Neural cell (in vitro differentiated cells): ENCODE data around the gene AGPAT4. TPM values are rescaled to one million over a fixed set of nuclear protein-coding genes. Genes with fewer than 3 reads are reported as not detected.

Source experiments
- H2AFZ ChIP-seq: fragments of 200-600, 300-800 bp; sonication (generic), shearing (Covaris generic); 2 replicates; pipeline ENCODE4 v1.6.0; 2014; ENCODE audit warnings: low read depth, mild to moderate bottlenecking, antibody characterized with exemption, low read length, moderate library complexity
- H3F3A ChIP-seq: fragments of 200-600 bp; shearing (Covaris generic); 2 replicates; pipeline ENCODE4 v1.6.1; 2016; ENCODE audit warnings: mild to moderate bottlenecking, moderate library complexity, mixed read lengths, antibody characterized with exemption, low read length; ENCODE audit not compliant: insufficient read depth, poor library complexity, severe bottlenecking
- H3K27ac ChIP-seq: fragments of 200-600, 300-800 bp; sonication (generic), shearing (Covaris generic); 2 replicates; pipeline ENCODE4 v1.5.1; 2014; ENCODE audit warnings: mild to moderate bottlenecking, low read length, moderate library complexity
- H3K27me3 ChIP-seq: fragments of 300-800, 200-600 bp; sonication (generic), shearing (Covaris generic); 2 replicates; pipeline ENCODE4 v1.6.0; 2014; ENCODE audit warnings: mild to moderate bottlenecking, low read depth, low read length, moderate library complexity; ENCODE audit not compliant: insufficient read depth
- H3K36me3 ChIP-seq: fragments of 300-800, 200-600 bp; sonication (generic), shearing (Covaris generic); 2 replicates; pipeline ENCODE4 v1.5.1; 2014; ENCODE audit warnings: mild to moderate bottlenecking, antibody characterized with exemption, low read length, moderate library complexity; ENCODE audit not compliant: insufficient read depth
- H3K4me2 ChIP-seq: fragments of 300-800, 200-600 bp; sonication (generic), shearing (Covaris generic); 2 replicates; pipeline ENCODE4 v1.6.0; 2014; ENCODE audit warnings: mild to moderate bottlenecking, low read length
- H3K4me3 ChIP-seq: fragments of 300-800, 200-600 bp; sonication (generic), shearing (Covaris generic); 2 replicates; pipeline ENCODE4 v1.5.1; 2014; ENCODE audit warnings: mild to moderate bottlenecking, low read length, moderate library complexity
- H3K79me2 ChIP-seq: fragments of 200-600 bp; shearing (Covaris generic); replicated peaks from 2 replicates; pipeline ENCODE4 v1.6.0; 2014; ENCODE audit warnings: mild to moderate bottlenecking, low read length, moderate library complexity; ENCODE audit not compliant: insufficient read depth
- H3K9ac ChIP-seq: fragments of 300-800, 200-600 bp; sonication (generic), shearing (Covaris generic); 2 replicates; pipeline ENCODE4 v1.6.1; 2016; ENCODE audit warnings: mild to moderate bottlenecking, low read length, mixed read lengths
- H3K9me2 ChIP-seq: fragments of 200-600 bp; shearing (Covaris generic); 2 replicates; pipeline ENCODE4 v1.6.1; 2016; ENCODE audit warnings: mild to moderate bottlenecking, low read length, mixed read lengths; ENCODE audit not compliant: insufficient read depth
- H3K9me3 ChIP-seq: fragments of 200-600, 300-800 bp; sonication (generic), shearing (Covaris generic); 2 replicates; pipeline ENCODE4 v1.6.1; 2016; ENCODE audit warnings: mild to moderate bottlenecking, mixed run types, low read length, moderate library complexity, mixed read lengths
- H4K20me1 ChIP-seq: fragments of 200-600 bp; shearing (Covaris generic); 2 replicates; pipeline ENCODE4 v1.6.1; 2016; ENCODE audit warnings: mild to moderate bottlenecking, mixed run types; ENCODE audit not compliant: insufficient read depth
- CTCF ChIP-seq: fragments of 450-650 bp; IDR thresholded peaks from 2 replicates; pipeline ENCODE4 v1.5.1; 2014; ENCODE audit warnings: antibody characterized with exemption, mild to moderate bottlenecking, moderate library complexity; ENCODE audit not compliant: poor library complexity, severe bottlenecking
- EP300 ChIP-seq: fragments of 450-650 bp; conservative IDR thresholded peaks from 2 replicates; pipeline ENCODE4 v1.6.1; 2014; ENCODE audit warnings: antibody characterized with exemption, mild to moderate bottlenecking, moderate library complexity; ENCODE audit not compliant: poor library complexity, severe bottlenecking
- EZH2 ChIP-seq: fragments of 200-600, 300-800 bp; shearing (Covaris generic), sonication (generic); IDR thresholded peaks from 2 replicates; pipeline ENCODE4 v1.6.1; 2014; ENCODE audit warnings: antibody characterized with exemption, low read length, borderline replicate concordance, mild to moderate bottlenecking; ENCODE audit not compliant: insufficient read depth, poor library complexity, severe bottlenecking
- MXI1 ChIP-seq: fragments of 450-650 bp; conservative IDR thresholded peaks from 2 replicates; pipeline ENCODE4 v1.6.1; 2014; ENCODE audit warnings: antibody characterized with exemption, mild to moderate bottlenecking; ENCODE audit not compliant: poor library complexity, severe bottlenecking
- POLR2AphosphoS5 ChIP-seq: IDR thresholded peaks from 2 replicates; pipeline ENCODE4 v1.6.1; 2012
- RAD21 ChIP-seq: fragments of 450-650 bp; conservative IDR thresholded peaks from 2 replicates; pipeline ENCODE4 v1.6.1; 2014; ENCODE audit warnings: antibody characterized with exemption, mild to moderate bottlenecking, moderate library complexity
- REST ChIP-seq: IDR thresholded peaks from 2 replicates; pipeline ENCODE4 v1.6.1; 2012; ENCODE audit warnings: borderline replicate concordance
- SMC3 ChIP-seq: fragments of 450-650 bp; conservative IDR thresholded peaks from 2 replicates; pipeline ENCODE4 v1.6.1; 2014; ENCODE audit warnings: antibody characterized with exemption, mild to moderate bottlenecking, moderate library complexity; ENCODE audit not compliant: poor library complexity
- TAF1 ChIP-seq: IDR thresholded peaks from 2 replicates; pipeline ENCODE4 v1.6.1; 2012; ENCODE audit warnings: low read depth
- polyA plus RNA-seq: library from polyadenylated mRNA; depleted of rRNA; stranded (reverse); fragments of >200 nt; gene quantifications from 2 replicates; pipeline ENCODE4 v1.2.3, GENCODE V29; 2014

Gene AGPAT4
- polyA plus RNA-seq, 1 donor from 2014 or later = 42.6 TPM

GRCh38 chr6:161216616-161217205 is 57.1 kb downstream of the AGPAT4 start:
- no peaks in the 10 kb centered on the region for H4K20me1 ChIP-seq
- no peaks in the 10 kb centered on the region for H3F3A ChIP-seq
- H3K27me3 ChIP-seq = no peaks in the 10 kb centered on the region
- no peak overlapping the region for H3K9ac ChIP-seq
- H3K9me3 ChIP-seq = peaks cover 17% of the 10 kb centered on the region
- peaks cover 48% of the 10 kb centered on the region for H3K79me2 ChIP-seq
- no peak overlapping the region for H3K27ac ChIP-seq
- H3K4me3 ChIP-seq = no peak overlapping the region
- no peak overlapping the region for H3K4me2 ChIP-seq
- H2AFZ ChIP-seq = no peak overlapping the region
- no peaks in the 10 kb centered on the region for H3K9me2 ChIP-seq
- TF ChIP-seq REST (no peak), RAD21 (no peak), TAF1 (no peak)
- peaks cover 16% of the 10 kb centered on the region for H3K36me3 ChIP-seq

GRCh38 chr6:161215876-161216615 is 57.8 kb downstream of the AGPAT4 start:
- Histone ChIP-seq H3K79me2 (peaks cover 45% of the 10 kb centered on the region), H4K20me1 (no peaks in the 10 kb centered on the region), H3K9ac (no peak overlapping the region)

More at GRCh38 chr6:161215876-161216615, 57.8 kb downstream of the AGPAT4 start:
- no peak overlapping the region for H2AFZ ChIP-seq
- no peaks in the 10 kb centered on the region for H3F3A ChIP-seq
- no peak overlapping the region for H3K27ac ChIP-seq
- peaks cover 18% of the 10 kb centered on the region for H3K36me3 ChIP-seq
- no peak overlapping the region for H3K4me2 ChIP-seq
- H3K9me2 ChIP-seq = no peaks in the 10 kb centered on the region
- TF ChIP-seq REST = no peak
- no peak for TF ChIP-seq CTCF
- no peak for TF ChIP-seq TAF1
- TF ChIP-seq SMC3 = no peak
- TF ChIP-seq RAD21 = no peak
- no peak for TF ChIP-seq EP300
- TF ChIP-seq MXI1 = no peak
- no peak for TF ChIP-seq POLR2AphosphoS5
- TF ChIP-seq EZH2 = no peak
- H3K4me3 ChIP-seq = no peak overlapping the region
- no peaks in the 10 kb centered on the region for H3K27me3 ChIP-seq
- peaks cover 17% of the 10 kb centered on the region for H3K9me3 ChIP-seq
